ENCODE measurements around the gene ACOD1. TPM values are rescaled to one million over a fixed set of nuclear protein-coding genes. Genes with fewer than 3 reads are reported as not detected.
"Not testable (repeated sequence)": the region's sequence is repeated elsewhere in the genome, so short reads cannot be mapped to it uniquely, and the experiment has no call there.

The ACOD1 gene
- total and polyA plus RNA-seq, 9 donors: not detected

DNA sequence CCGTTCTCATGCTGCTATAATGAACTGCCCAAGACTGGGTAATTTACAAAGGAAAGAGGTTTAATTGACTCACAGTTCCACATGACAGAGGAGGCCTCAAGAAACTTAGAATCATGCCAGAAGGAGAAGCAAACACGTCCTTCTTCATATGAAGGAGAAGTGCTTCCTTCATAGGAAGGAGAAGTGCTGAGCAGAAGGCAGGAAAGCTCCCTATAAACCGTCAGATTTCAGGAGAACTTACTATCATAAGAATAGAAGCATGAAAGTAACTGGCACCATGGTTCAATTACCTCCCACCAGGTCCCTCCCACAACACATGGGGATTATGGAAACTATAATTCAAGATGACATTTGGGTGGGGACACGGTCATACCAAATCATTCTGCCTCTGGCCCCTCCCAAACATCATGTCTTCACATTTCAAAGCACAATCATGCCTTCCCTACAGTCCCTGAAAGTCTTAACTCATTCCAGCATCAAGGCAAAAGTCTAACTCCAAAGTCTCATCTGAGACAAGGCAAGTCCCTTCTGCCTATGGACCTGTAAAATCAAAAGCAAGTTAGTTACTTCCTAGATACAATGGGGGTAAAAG, 10.6 kb downstream of the ACOD1 start:
- Histone ChIP-seq H3K36me3 (no peaks in the 10 kb centered on the region), H3K27me3 (no peaks in the 10 kb centered on the region), H3K4me3 (no peak overlapping the region), H3K4me1 (ENCODE audit: insufficient read depth) (no peaks in the 10 kb centered on the region), H3K27ac (no peak overlapping the region), H3K9me3 (peaks cover 0 to 7% of the 10 kb centered on the region in 2 donors)
- no peak for DNase-seq
- TF ChIP-seq EP300 (IDR thresholded peaks at IDR 0.05) (no peak), POLR2A (IDR thresholded peaks at IDR 0.05) (no peak)
- TF ChIP-seq, protein P1, sequence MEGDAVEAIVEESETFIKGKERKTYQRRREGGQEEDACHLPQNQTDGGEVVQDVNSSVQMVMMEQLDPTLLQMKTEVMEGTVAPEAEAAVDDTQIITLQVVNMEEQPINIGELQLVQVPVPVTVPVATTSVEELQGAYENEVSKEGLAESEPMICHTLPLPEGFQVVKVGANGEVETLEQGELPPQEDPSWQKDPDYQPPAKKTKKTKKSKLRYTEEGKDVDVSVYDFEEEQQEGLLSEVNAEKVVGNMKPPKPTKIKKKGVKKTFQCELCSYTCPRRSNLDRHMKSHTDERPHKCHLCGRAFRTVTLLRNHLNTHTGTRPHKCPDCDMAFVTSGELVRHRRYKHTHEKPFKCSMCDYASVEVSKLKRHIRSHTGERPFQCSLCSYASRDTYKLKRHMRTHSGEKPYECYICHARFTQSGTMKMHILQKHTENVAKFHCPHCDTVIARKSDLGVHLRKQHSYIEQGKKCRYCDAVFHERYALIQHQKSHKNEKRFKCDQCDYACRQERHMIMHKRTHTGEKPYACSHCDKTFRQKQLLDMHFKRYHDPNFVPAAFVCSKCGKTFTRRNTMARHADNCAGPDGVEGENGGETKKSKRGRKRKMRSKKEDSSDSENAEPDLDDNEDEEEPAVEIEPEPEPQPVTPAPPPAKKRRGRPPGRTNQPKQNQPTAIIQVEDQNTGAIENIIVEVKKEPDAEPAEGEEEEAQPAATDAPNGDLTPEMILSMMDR (IDR thresholded peaks at IDR 0.05): no peak
- intact Hi-C loops (cut with DNase I): no loop called here
- 76 to 77% (median 76%) methylated on average over 4 of the region's 4 CpGs for WGBS, 3 donors

- H3K36me3 ChIP-seq; H3K4me1 ChIP-seq (ENCODE audit: insufficient read depth); DNase-seq; intact Hi-C loops (cut with DNase I); H3K27me3 ChIP-seq; H3K9me3 ChIP-seq; H3K27ac ChIP-seq; H3K4me3 ChIP-seq: not testable (repeated sequence)
Measured at GRCh38 chr13:76959734-76960133, 11.4 kb downstream of the ACOD1 start.

DNA sequence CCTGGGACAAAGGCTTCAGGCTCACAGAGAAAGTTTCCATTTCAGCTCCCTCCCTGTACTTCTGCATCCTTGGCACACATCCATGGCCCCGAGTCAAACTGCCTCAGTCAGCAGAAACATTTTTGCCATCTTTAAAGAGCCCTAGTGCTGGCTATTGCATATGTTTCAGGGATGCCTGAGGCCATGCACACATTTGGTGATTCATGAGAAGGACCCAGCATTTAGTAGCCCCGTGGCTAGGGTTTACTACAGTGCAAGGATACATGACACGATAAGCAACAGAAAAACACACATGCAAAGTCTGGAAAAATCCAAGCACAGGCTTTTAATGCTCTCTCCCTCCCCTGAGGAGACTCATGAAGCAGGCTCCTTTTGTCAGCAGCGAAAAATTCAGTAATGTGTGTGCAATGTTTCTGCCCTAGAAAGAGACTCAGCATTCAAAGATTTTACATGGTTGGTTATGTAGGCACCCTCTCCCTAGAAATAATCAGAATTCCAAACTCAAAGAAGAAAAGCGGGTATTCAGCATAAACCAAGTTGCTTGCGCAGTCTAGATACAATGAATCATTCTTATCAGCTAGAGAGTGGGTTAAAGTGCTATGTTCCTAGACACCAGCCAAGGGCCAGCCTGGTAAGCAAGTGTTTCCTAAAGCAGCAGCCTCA, 17.6 kb downstream of the ACOD1 start:
- peak; percentile 62 to 82 (median 74) for DNase-seq
- Histone ChIP-seq H3K27me3 (no peaks in the 10 kb centered on the region), H3K36me3 (no peaks in the 10 kb centered on the region), H3K4me1 (ENCODE audit: insufficient read depth) (no peaks in the 10 kb centered on the region), H3K9me3 (peaks cover 0 to under 1% of the 10 kb centered on the region in 2 donors), H3K27ac (no peak overlapping the region), H3K4me3 (no peak overlapping the region)
- TF ChIP-seq, protein P1 (IDR thresholded peaks at IDR 0.05): no peak
- no peak for TF ChIP-seq EP300 (IDR thresholded peaks at IDR 0.05)
- no peak for TF ChIP-seq POLR2A (IDR thresholded peaks at IDR 0.05)
- WGBS, 3 donors: 13 to 28% (median 21%) methylated on average over 6 of the region's 6 CpGs
- intact Hi-C loops (cut with DNase I): no loop called here

- no peak for DNase-seq
- TF ChIP-seq, protein P1 (IDR thresholded peaks at IDR 0.05): no peak
- TF ChIP-seq POLR2A (IDR thresholded peaks at IDR 0.05): no peak
- TF ChIP-seq EP300 (IDR thresholded peaks at IDR 0.05): no peak
- WGBS, 3 donors: 95 to 98% (median 97%) methylated on average over 6 of the region's 6 CpGs
- H3K36me3 ChIP-seq: no peaks in the 10 kb centered on the region
- no peak overlapping the region for H3K27ac ChIP-seq
- no peaks in the 10 kb centered on the region for H3K27me3 ChIP-seq
- intact Hi-C loops (cut with DNase I): no loop called here
- H3K4me3 ChIP-seq: no peak overlapping the region
- H3K4me1 ChIP-seq (ENCODE audit: insufficient read depth): no peaks in the 10 kb centered on the region
- H3K9me3 ChIP-seq: no peaks in the 10 kb centered on the region
Measured at GRCh38 chr13:76967031-76967430, 18.7 kb downstream of the ACOD1 start.

DNA sequence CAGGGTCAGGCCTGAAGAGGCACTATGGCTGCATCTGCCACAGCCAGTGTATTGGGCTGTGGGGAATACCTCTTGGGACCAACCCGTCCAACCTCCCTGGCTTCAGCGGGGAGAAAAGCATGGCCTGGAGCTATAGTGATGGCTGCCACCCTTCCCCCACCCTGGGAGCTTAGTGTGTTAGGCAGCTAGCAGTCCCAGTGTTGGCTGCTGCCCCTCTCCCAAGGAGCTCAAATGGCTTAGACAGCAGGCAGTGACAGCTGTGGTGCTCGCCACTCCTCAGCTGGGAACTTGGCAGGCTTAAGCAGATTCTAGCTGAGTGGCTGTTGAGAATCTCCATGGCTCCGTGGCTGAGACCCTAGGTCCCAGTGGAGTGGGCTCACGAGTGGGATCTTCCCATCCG, 19.7 kb downstream of the ACOD1 start:
- 89 to 92% (median 90%) methylated on average over 5 to 6 of the region's 6 CpGs for WGBS, 3 donors
- intact Hi-C loops (cut with DNase I): no loop called here

More for the DNA sequence above, 19.7 kb downstream of the ACOD1 start:
- DNase-seq: no peak
- H3K27me3 ChIP-seq: no peaks in the 10 kb centered on the region
- peaks cover 2% of the 10 kb centered on the region for H3K4me1 ChIP-seq (ENCODE audit: insufficient read depth)
- H3K27ac ChIP-seq: no peak overlapping the region
- H3K4me3 ChIP-seq: no peak overlapping the region
- H3K9me3 ChIP-seq: no peaks in the 10 kb centered on the region
- no peaks in the 10 kb centered on the region for H3K36me3 ChIP-seq
- TF ChIP-seq, protein P1 (IDR thresholded peaks at IDR 0.05): no peak
- no peak for TF ChIP-seq EP300 (IDR thresholded peaks at IDR 0.05)
- TF ChIP-seq POLR2A (IDR thresholded peaks at IDR 0.05): no peak
